C4-2B (cell line): ENCODE measurements around the gene DPF3.
"Not testable (repeated sequence)": the region's sequence is repeated elsewhere in the genome, so short reads cannot be mapped to it uniquely, and the experiment has no call there.

Experiments used
- H3K27ac ChIP-seq: fragments of 450-650 bp; 2 replicates; pipeline ENCODE4 v1.5.1; 2017
- ZFX ChIP-seq: fragments of 450-650 bp; IDR thresholded peaks from 2 replicates; pipeline ENCODE4 v1.6.1; 2017
- TF ChIP-seq, protein P1 (sequence below): fragments of 450-650 bp; conservative IDR thresholded peaks from 2 replicates; pipeline ENCODE4 v1.5.1; 2017; ENCODE audit warnings: mild to moderate bottlenecking

Gene DPF3

DNA sequence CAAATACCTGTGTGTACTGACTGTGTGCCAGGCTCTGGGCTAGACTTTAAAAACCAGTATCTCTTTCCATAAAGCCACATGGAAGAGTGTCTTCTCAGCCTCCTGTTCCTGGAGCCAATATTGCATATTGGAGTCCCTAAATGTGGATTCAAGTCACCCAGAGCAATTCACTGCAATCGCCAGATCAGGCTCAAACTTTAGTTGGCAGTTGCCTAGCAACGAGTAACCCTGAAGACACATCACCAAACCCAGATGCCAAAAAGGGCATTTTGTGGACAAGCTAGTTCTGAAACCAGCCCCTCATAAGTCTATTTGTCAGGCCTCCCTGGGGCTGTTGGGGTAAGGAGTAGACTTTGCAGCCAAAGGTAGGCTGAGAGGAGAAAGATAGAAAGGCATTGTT, 13.7 kb downstream of the DPF3 start:
- no peak overlapping the region for H3K27ac ChIP-seq
- TF ChIP-seq, protein P1, sequence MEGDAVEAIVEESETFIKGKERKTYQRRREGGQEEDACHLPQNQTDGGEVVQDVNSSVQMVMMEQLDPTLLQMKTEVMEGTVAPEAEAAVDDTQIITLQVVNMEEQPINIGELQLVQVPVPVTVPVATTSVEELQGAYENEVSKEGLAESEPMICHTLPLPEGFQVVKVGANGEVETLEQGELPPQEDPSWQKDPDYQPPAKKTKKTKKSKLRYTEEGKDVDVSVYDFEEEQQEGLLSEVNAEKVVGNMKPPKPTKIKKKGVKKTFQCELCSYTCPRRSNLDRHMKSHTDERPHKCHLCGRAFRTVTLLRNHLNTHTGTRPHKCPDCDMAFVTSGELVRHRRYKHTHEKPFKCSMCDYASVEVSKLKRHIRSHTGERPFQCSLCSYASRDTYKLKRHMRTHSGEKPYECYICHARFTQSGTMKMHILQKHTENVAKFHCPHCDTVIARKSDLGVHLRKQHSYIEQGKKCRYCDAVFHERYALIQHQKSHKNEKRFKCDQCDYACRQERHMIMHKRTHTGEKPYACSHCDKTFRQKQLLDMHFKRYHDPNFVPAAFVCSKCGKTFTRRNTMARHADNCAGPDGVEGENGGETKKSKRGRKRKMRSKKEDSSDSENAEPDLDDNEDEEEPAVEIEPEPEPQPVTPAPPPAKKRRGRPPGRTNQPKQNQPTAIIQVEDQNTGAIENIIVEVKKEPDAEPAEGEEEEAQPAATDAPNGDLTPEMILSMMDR: no peak
- no peak for TF ChIP-seq ZFX

DNA sequence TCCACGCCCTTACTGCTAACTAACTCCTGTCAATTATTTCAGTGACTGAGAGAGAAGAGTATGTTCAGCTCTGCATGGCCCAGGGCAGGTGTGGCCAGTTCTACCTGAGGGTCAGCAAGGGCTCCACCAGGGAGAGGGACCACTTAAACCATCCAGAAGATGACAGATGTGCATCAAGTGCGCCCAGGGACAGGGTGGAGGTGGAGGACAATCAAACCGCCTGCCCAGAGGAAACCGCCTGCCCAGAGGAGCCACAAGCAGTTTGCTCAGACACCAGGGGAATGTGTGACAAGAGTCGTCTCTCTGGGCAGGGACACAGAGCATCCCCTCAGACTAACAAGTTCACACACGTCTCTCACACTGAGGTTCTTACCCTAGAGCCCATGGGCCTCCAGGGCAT, 14.5 kb downstream of the DPF3 start:
- no peak overlapping the region for H3K27ac ChIP-seq
- TF ChIP-seq, protein P1: no peak

DNA sequence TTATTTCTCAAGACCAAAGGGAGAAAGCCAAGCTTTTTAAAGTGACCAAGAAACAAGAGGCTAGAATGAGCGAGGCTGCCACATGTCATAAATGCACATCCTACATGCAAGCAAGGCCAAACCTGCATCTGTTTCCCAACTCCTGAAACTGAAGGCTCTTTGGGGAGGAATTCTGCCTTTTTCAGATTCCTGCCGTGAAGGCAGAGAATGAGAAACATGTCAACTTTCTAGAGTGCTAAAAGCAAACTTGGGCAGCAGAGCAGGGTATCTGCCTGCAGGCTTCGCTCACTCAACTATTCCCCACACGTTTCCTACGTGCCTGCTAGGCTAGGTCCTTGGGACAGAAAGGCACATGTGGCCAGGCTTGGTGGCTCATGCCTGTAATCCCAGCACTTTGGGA, 15.2 kb downstream of the DPF3 start:
- TF ChIP-seq ZFX: no peak
- TF ChIP-seq, protein P1: no peak
- H3K27ac ChIP-seq: no peak overlapping the region

DNA sequence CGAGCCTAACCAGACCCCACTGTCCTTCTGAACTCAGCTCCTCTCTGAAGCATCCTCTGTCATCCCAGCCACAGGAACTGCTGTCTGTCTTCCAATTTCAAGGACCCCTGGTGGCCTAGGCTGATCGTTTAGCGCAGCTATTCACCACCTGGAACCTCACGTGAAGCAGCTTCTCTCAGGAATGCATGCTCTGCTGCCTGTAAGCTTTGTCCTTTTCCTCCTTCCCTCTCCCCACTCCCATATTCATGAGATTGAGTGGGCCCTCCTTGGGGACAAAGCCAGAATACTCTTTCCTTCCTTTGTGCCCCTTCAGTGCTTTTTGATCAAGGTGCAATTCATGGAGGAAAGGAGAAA, 17.2 kb downstream of the DPF3 start:
- H3K27ac ChIP-seq: no peak overlapping the region
- TF ChIP-seq, protein P1: no peak
- no peak for TF ChIP-seq ZFX

DNA sequence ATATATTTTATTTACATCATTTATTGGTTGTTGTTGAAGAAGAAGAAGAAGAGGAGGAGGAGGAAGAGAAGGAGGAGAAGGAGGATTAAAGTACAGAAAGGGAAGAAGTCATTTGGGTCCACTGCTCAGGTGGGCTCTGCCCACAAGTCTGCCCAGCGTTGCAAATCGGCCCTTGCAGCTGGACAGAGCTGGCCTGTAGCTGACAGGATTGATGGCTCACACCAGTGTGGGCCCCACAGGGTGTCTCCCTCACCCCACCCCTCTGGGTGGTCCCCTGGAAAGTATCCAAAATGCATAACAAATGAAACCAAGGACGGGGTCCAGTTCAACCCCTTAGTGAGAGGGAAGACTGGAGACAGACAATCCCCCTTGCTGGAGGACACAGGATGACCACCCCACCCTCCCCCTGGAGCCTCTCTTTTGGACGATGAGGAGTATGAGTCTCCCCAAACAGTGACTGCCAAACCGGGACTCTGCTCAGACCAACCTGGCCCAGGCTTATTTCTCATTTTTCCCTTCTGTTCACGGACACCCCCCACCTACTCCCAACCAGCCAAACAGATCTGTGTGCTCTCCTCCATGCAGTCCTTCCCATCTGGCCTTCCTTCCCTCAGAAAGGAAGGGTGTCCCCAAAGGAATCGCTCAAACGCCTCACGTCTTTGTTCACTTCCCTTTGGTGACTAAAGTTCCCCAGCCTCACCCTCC, 17.7 kb downstream of the DPF3 start:
- TF ChIP-seq ZFX: no peak
- TF ChIP-seq, protein P1: no peak

DNA sequence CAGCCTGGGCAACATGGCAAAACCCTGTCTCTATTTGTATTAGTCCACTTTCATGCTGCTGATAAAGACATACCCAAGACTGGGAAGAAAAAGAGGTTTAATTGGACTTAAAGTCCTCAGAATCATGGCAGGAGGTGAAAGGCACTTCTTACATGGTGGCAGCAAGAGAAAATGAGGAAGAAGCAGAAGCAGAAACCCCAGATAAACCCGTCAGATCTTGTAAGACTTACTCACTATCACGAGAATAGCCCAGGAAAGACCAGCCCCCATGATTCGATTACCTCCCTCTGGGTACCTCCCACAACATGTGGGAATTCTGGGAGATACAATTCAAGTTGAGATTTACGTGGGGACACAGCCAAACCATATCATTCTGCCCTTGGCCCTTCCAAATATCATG, 23.0 kb downstream of the DPF3 start:
- H3K27ac ChIP-seq: not testable (repeated sequence)

More for the DNA sequence above, 17.7 kb downstream of the DPF3 start:
- no peak overlapping the region for H3K27ac ChIP-seq

DNA sequence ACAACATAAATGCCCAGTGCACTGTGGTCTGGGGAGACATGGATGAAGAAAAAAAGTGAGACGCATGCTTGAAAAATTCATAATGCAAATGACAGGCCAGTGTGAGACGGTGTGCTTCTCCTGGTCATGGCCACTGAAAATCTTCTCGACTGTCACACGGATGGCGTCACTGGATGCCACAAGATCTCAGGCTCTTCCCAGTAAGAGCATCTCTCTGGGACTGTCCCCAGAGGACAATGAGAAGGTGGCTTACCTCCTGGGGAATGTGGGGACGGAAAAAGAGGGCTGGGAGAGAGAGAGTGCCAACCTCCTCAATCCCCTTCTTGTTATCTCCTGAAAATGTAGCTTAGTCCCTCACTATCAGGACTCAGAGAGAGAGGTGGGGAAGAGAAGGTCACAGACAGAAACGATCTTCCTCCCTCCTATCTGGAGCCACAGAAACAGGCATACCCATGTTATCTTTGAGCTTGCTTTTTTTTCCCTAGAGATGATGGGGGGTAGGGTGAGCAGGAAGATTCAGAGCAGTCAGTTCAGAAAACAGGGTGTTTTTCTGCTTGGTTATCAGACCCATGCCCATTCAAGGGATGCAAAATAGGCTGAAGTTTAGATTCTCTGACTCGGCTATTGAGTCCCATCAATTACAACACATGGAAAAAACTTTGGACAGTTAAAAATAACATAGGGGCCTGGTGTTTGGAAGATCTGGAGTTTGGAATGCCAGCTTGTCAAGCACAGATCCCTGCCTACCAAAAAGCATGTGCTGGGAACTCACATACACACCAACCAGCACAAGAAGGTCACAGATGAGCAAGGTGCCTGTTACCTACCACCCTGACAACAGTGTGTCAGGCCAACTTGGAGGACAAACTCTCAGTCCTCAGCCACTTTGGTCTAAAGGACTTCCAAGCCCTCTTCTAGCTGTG, 24.2 kb downstream of the DPF3 start:
- no peak overlapping the region for H3K27ac ChIP-seq
- TF ChIP-seq ZFX: no peak
- TF ChIP-seq, protein P1: no peak
